Fibroblast of villous mesenchyme (primary cell): ENCODE data around the gene GSG1L2. TPM values are rescaled to one million over a fixed set of nuclear protein-coding genes. Genes with fewer than 3 reads are reported as not detected.

Experiments used
- DNase-seq: peaks from one replicate; pipeline ENCODE4 v3.0.0-alpha.2; 2010; ENCODE audit warnings: low read depth
- H3K4me3 ChIP-seq: 2 replicates; pipeline ENCODE4 v1.5.1; 2011; ENCODE audit warnings: low read depth, mild to moderate bottlenecking, low read length
- CTCF ChIP-seq: IDR thresholded peaks from 2 replicates; pipeline ENCODE4 v1.5.1; 2012; ENCODE audit warnings: low read depth, mild to moderate bottlenecking, low read length; ENCODE audit not compliant: insufficient read depth
- total RNA-seq: library from RNA; depleted of rRNA; stranded (reverse); fragments of >200 nt; gene quantifications from 2 replicates; pipeline ENCODE4 v1.2.3, GENCODE V29; 2012

GSG1L2 gene
- total RNA-seq, 1 donor = not detected

DNA sequence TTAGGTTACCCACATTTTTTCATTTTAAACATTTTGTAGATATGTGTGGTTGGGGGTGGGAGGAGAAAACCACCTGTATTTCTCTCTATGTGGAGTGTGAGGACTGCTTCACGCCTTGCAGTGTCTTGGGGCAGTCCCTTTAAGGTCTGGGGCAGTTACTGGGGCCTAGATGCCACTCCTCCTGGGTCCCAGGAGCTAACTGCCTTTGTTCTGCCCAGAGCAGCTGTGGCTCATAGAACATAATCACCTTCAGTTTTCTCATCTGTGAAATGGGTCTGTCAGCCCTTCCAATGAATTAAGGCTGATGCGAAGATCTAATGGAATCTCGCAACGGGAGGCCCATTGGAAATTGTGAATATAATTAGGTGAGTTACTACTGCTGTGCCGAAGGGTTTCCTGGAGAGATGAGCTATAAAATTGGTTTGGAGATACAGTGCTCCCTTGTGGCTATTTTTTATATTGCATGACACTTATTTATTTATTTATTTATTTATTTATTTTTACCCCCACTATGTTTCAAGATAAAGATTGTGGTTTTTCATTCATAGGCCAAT, 53.4 kb downstream of the GSG1L2 start:
- no peak overlapping the region for H3K4me3 ChIP-seq
- TF ChIP-seq CTCF = peak; percentile 46
- DNase-seq = peak; percentile 45

- no peak for TF ChIP-seq CTCF
- no peak overlapping the region for H3K4me3 ChIP-seq
- no peak for DNase-seq
Measured at GRCh38 chr17:9767432-9767991, 54.4 kb downstream of the GSG1L2 start.

- DNase-seq = no peak
- TF ChIP-seq CTCF = no peak
- H3K4me3 ChIP-seq = no peak overlapping the region
Measured at GRCh38 chr17:9766970-9767369, 54.9 kb downstream of the GSG1L2 start.

DNA sequence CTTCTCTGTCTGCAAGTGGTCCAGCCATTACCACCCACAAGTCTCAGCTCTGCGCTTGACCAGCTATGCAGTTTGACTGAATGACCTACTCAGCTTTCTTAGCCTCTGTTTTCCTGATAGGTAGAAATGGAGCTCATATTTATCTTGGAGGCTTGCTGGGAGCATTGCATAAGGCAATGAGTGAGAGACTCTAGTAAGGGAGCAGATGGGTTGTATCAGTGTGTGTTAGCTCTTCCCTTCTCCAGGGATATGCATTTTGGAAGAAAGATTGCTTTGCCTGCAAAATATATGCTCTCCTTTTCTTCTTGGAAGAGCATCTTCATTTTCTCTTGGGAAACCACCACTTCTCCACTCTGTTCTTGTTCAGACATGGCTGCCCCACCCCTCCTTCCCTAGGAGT, 56.6 kb downstream of the GSG1L2 start:
- no peak overlapping the region for H3K4me3 ChIP-seq
- no peak for TF ChIP-seq CTCF
- no peak for DNase-seq

DNA sequence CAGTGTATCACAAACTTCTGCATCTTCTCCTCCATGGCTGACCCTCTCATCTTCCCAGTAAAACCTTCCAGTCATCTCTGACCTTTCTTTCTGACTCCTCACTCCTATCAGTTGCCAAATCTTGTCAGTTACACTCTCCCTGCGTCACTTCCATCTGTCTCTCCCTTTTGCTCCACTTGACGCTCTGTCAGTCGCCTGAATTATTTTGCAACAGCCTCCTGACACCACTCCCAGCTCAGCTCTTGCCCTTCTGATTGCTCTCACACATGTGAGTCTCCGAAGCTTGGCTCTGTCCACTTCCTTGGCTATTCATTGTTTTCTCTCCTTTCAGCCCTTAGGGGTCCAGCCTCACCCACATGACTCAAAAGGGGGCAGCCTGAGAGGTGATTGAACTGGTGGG, 58.2 kb downstream of the GSG1L2 start:
- DNase-seq = no peak
- no peak overlapping the region for H3K4me3 ChIP-seq
- no peak for TF ChIP-seq CTCF

DNA sequence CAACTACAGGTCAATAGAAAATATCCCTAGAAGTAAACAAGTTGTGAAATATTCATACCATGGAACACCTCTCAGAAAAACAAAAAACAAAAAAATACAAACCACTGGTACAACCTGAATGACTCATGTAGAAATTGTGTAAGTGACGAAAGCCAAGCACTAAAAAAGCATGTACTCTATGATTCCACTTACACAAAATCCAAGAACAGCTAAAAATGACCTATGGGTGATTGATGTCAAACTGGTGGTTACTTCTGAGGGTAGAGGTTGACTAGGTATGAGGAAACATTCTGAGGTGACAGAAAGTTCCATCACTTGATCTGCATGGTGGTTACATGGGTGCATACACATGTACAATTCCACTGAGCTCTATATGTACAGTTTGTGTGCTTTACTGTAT, 61.6 kb downstream of the GSG1L2 start:
- no peak for DNase-seq
- no peak overlapping the region for H3K4me3 ChIP-seq
- TF ChIP-seq CTCF = no peak

DNA sequence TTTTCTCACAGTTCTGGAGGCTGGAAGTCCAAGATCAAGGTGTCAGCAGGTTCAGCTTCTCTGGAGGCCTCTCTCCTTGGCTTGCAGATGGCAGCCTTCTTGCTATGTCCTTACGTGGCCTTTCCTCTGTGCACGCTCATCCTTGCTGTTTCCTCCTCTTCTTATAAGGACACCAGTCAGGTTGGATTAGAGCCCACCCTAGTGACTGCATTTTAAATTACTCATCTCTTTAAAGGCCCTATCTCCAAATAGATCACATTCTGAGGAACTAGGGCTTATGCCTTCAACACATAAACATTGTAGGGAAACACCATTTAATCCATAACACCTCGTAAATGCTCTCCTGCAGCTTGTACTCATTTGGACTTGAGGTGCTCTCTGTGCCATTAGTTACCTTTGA, 66.8 kb downstream of the GSG1L2 start:
- peak; percentile 11 for DNase-seq
- no peak overlapping the region for H3K4me3 ChIP-seq
- no peak for TF ChIP-seq CTCF
